ENCODE measurements around the gene COL9A3.

COL9A3 gene

DNA sequence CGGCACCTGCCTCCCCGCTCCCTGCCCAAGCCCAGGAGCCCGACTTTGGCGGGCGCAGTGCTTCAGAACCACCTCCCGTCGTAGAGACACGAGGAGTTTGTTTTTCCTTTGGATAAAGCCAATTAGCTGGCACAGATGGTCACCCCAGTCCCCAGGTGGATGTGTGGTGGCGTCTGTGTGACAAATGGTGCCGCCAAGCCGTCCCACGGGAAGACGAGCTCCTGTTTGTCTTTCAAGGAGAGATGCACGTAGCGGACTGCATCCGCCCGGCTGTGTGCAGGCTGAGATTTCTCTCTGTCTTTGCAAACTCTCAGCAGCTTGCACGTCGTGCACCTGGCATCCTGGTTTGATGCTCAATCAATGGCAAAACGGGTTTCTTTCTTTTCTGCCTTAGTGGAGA lies 36.6 kb upstream of the COL9A3 start:
- peaks cover 5% of the 10 kb centered on the region; the same call in 1 of the 2 replicates for H3K4me1 ChIP-seq (ENCODE audit: control insufficient read depth, insufficient read depth, low read length)
- H3K27ac ChIP-seq (ENCODE audit: low read depth, low read length): no peak overlapping the region
- H3K27me3 ChIP-seq (ENCODE audit: control insufficient read depth, insufficient read depth, low read length): no peaks in the 10 kb centered on the region
- H3K36me3 ChIP-seq (ENCODE audit: control insufficient read depth, insufficient read depth, low read length): no peaks in the 10 kb centered on the region
- no peak overlapping the region for H3K9ac ChIP-seq (ENCODE audit: low read depth, low read length)
- H3K4me3 ChIP-seq (ENCODE audit: low read depth, low read length): no peak overlapping the region
- H3K9me3 ChIP-seq (ENCODE audit: control insufficient read depth, insufficient read depth, low read length): no peaks in the 10 kb centered on the region

- peaks cover 5% of the 10 kb centered on the region; the same call in 1 of the 2 replicates for H3K4me1 ChIP-seq (ENCODE audit: control insufficient read depth, insufficient read depth, low read length)
These were observed 36.2 kb upstream of the COL9A3 start for GRCh38 chr20:62780696-62781095.

DNA sequence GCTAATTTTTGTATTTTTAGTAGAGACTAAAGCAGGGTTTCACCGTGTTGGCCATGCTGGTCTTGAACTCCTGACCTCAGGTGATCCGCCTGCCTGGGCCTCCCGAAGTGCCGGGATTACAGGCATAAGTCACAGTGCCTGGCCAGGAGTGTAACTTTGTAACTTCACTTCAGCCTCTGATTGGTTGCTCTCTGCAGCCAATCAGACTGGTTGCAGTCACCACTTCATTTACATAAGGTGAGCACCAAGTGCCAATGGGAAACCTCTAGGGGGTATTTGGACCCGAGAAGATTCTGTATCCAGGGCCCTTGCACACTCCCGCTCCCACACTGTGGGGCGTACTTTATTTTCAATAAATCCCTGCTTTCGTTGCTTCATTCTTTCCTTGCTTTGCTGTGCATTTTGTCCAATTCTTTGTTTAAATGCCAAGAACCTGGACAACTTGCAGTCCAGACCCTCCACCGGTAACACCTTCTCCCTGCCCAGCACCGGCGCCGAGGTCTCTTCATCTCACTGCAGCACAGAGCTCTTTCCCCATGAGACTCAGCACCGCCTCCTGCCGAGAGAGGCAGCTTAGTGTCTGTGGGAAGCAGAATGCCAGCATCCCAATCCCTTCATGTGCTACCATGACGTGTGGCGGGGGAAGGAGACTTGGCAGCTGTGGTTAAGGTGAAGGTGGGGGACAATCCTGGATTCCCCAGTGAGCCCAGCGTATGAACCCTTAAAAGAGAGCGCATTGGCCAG lies 34.5 kb upstream of the COL9A3 start:
- no peak overlapping the region for H3K27ac ChIP-seq (ENCODE audit: low read depth, low read length)
- no peaks in the 10 kb centered on the region for H3K27me3 ChIP-seq (ENCODE audit: control insufficient read depth, insufficient read depth, low read length)
- H3K36me3 ChIP-seq (ENCODE audit: control insufficient read depth, insufficient read depth, low read length): no peaks in the 10 kb centered on the region
- no peaks in the 10 kb centered on the region for H3K9me3 ChIP-seq (ENCODE audit: control insufficient read depth, insufficient read depth, low read length)
- H3K4me1 ChIP-seq (ENCODE audit: control insufficient read depth, insufficient read depth, low read length): no peaks in the 10 kb centered on the region
- no peak overlapping the region for H3K4me3 ChIP-seq (ENCODE audit: low read depth, low read length)
- H3K9ac ChIP-seq (ENCODE audit: low read depth, low read length): no peak overlapping the region

More at GRCh38 chr20:62780696-62781095, 36.2 kb upstream of the COL9A3 start:
- Histone ChIP-seq H3K36me3 (ENCODE audit: control insufficient read depth, insufficient read depth, low read length) (no peaks in the 10 kb centered on the region), H3K9me3 (ENCODE audit: control insufficient read depth, insufficient read depth, low read length) (no peaks in the 10 kb centered on the region), H3K9ac (ENCODE audit: low read depth, low read length) (no peak overlapping the region), H3K27me3 (ENCODE audit: control insufficient read depth, insufficient read depth, low read length) (no peaks in the 10 kb centered on the region), H3K4me3 (ENCODE audit: low read depth, low read length) (no peak overlapping the region), H3K27ac (ENCODE audit: low read depth, low read length) (no peak overlapping the region)

DNA sequence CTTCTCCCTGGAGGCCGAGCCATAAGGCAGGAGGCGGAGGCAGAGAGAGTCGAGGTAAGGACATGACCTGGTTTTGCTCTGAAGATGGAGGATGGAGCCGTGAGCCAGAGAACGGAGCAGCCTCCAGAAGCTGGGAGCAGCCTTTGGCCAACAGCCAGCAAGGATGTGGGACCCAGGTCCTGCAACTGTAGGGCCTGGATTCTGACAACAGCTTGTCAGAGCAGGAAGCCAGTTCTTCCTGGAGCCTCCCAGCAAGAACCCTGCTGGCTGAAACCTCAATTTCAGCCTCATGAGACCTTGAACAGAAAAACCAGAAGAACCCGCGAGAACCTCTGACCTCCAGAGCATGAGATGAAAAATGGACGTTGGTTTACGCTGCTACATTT lies 34.0 kb upstream of the COL9A3 start:
- Histone ChIP-seq H3K9ac (ENCODE audit: low read depth, low read length) (no peak overlapping the region), H3K4me1 (ENCODE audit: control insufficient read depth, insufficient read depth, low read length) (no peaks in the 10 kb centered on the region), H3K27ac (ENCODE audit: low read depth, low read length) (no peak overlapping the region), H3K27me3 (ENCODE audit: control insufficient read depth, insufficient read depth, low read length) (no peaks in the 10 kb centered on the region), H3K4me3 (ENCODE audit: low read depth, low read length) (no peak overlapping the region), H3K36me3 (ENCODE audit: control insufficient read depth, insufficient read depth, low read length) (no peaks in the 10 kb centered on the region), H3K9me3 (ENCODE audit: control insufficient read depth, insufficient read depth, low read length) (no peaks in the 10 kb centered on the region)

DNA sequence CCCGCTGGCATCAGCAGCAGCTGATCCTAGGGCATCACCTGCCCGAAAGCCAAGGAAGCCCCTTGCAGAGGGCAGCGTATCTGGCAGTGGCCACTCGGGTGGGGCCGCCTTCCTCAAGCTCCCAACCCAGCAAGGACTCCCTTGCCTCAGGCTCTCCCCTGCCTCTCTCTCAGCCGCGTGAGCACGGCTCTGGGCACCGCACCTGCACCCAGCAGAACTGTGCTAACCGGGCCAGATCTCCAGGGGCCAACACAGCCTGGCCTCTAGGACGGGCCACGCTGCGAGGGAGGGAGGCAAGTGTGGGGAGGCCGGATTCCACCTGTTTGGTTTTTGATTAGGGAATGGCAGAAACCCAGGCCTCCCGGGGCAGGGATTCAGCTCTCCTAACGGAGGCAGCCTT lies 32.4 kb upstream of the COL9A3 start:
- Histone ChIP-seq H3K27me3 (ENCODE audit: control insufficient read depth, insufficient read depth, low read length) (no peaks in the 10 kb centered on the region), H3K9me3 (ENCODE audit: control insufficient read depth, insufficient read depth, low read length) (no peaks in the 10 kb centered on the region), H3K9ac (ENCODE audit: low read depth, low read length) (no peak overlapping the region), H3K4me1 (ENCODE audit: control insufficient read depth, insufficient read depth, low read length) (no peaks in the 10 kb centered on the region), H3K27ac (ENCODE audit: low read depth, low read length) (no peak overlapping the region), H3K4me3 (ENCODE audit: low read depth, low read length) (no peak overlapping the region), H3K36me3 (ENCODE audit: control insufficient read depth, insufficient read depth, low read length) (no peaks in the 10 kb centered on the region)

GRCh38 chr20:62785393-62785792 lies 31.5 kb upstream of the COL9A3 start:
- Histone ChIP-seq H3K9me3 (ENCODE audit: control insufficient read depth, insufficient read depth, low read length) (no peaks in the 10 kb centered on the region), H3K4me3 (ENCODE audit: low read depth, low read length) (no peak overlapping the region), H3K9ac (ENCODE audit: low read depth, low read length) (no peak overlapping the region), H3K27me3 (ENCODE audit: control insufficient read depth, insufficient read depth, low read length) (no peaks in the 10 kb centered on the region), H3K36me3 (ENCODE audit: control insufficient read depth, insufficient read depth, low read length) (no peaks in the 10 kb centered on the region), H3K4me1 (ENCODE audit: control insufficient read depth, insufficient read depth, low read length) (no peaks in the 10 kb centered on the region), H3K27ac (ENCODE audit: low read depth, low read length) (no peak overlapping the region)

DNA sequence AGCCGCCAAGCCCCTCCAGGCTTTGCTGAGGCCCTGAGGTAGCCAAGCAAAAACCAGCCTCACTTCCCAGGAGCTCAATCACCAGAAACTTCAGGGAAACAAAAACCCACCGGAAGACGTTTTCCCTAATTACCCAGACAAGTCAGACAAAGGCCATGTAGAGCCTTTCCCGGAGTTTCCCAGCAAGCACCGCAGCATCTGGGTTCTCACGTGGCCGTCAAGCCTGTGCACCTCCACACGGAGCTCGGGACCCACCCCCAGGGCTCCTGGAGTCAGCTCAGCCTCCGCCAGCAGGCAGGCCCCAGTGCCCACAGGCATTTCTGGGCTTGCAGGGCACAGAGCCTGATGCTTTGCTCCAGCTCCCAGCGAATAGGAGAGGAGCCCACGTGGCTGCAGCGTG lies 30.7 kb upstream of the COL9A3 start:
- Histone ChIP-seq H3K9me3 (ENCODE audit: control insufficient read depth, insufficient read depth, low read length) (no peaks in the 10 kb centered on the region), H3K27ac (ENCODE audit: low read depth, low read length) (no peak overlapping the region), H3K9ac (ENCODE audit: low read depth, low read length) (no peak overlapping the region), H3K4me3 (ENCODE audit: low read depth, low read length) (no peak overlapping the region), H3K27me3 (ENCODE audit: control insufficient read depth, insufficient read depth, low read length) (no peaks in the 10 kb centered on the region), H3K36me3 (ENCODE audit: control insufficient read depth, insufficient read depth, low read length) (no peaks in the 10 kb centered on the region), H3K4me1 (ENCODE audit: control insufficient read depth, insufficient read depth, low read length) (no peaks in the 10 kb centered on the region)

DNA sequence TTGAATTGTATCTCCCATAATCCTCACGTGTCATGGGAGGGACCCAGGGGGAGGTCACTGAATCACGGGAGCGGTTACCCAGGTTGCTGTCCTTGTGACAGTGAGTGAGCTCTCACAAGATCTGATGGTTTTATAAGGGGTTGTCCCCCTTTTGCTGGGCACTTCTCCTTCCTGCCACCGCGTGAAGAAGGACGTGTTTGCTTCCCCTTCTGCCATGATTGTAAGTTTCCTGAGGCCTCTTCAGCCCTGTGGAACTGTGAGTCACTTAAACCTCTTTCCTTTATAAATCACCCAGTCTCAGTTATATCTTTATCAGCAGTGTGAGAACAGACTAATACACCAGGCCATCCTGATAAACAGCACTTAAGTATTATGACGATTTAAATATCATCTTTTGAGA lies 29.5 kb upstream of the COL9A3 start:
- Histone ChIP-seq H3K4me1 (ENCODE audit: control insufficient read depth, insufficient read depth, low read length) (no peaks in the 10 kb centered on the region), H3K9ac (ENCODE audit: low read depth, low read length) (no peak overlapping the region), H3K36me3 (ENCODE audit: control insufficient read depth, insufficient read depth, low read length) (no peaks in the 10 kb centered on the region), H3K4me3 (ENCODE audit: low read depth, low read length) (no peak overlapping the region), H3K9me3 (ENCODE audit: control insufficient read depth, insufficient read depth, low read length) (no peaks in the 10 kb centered on the region), H3K27ac (ENCODE audit: low read depth, low read length) (no peak overlapping the region), H3K27me3 (ENCODE audit: control insufficient read depth, insufficient read depth, low read length) (no peaks in the 10 kb centered on the region)

- H3K27me3 ChIP-seq (ENCODE audit: control insufficient read depth, insufficient read depth, low read length): no peaks in the 10 kb centered on the region
- no peak overlapping the region for H3K4me3 ChIP-seq (ENCODE audit: low read depth, low read length)
- H3K9me3 ChIP-seq (ENCODE audit: control insufficient read depth, insufficient read depth, low read length): no peaks in the 10 kb centered on the region
- H3K27ac ChIP-seq (ENCODE audit: low read depth, low read length): no peak overlapping the region
- no peak overlapping the region for H3K9ac ChIP-seq (ENCODE audit: low read depth, low read length)
- no peaks in the 10 kb centered on the region for H3K36me3 ChIP-seq (ENCODE audit: control insufficient read depth, insufficient read depth, low read length)
- no peaks in the 10 kb centered on the region for H3K4me1 ChIP-seq (ENCODE audit: control insufficient read depth, insufficient read depth, low read length)
These were observed 29.0 kb upstream of the COL9A3 start for GRCh38 chr20:62787866-62788265.

- Histone ChIP-seq H3K9me3 (ENCODE audit: control insufficient read depth, insufficient read depth, low read length) (no peaks in the 10 kb centered on the region), H3K27me3 (ENCODE audit: control insufficient read depth, insufficient read depth, low read length) (no peaks in the 10 kb centered on the region), H3K36me3 (ENCODE audit: control insufficient read depth, insufficient read depth, low read length) (no peaks in the 10 kb centered on the region), H3K4me3 (ENCODE audit: low read depth, low read length) (no peak overlapping the region), H3K27ac (ENCODE audit: low read depth, low read length) (no peak overlapping the region), H3K4me1 (ENCODE audit: control insufficient read depth, insufficient read depth, low read length) (no peaks in the 10 kb centered on the region; the same call in 1 of the 2 replicates), H3K9ac (ENCODE audit: low read depth, low read length) (no peak overlapping the region)
These were observed 28.2 kb upstream of the COL9A3 start for GRCh38 chr20:62788607-62789006.

GRCh38 chr20:62790075-62790474 lies 26.8 kb upstream of the COL9A3 start:
- Histone ChIP-seq H3K27ac (ENCODE audit: low read depth, low read length) (no peak overlapping the region), H3K27me3 (ENCODE audit: control insufficient read depth, insufficient read depth, low read length) (peaks cover 6% of the 10 kb centered on the region), H3K36me3 (ENCODE audit: control insufficient read depth, insufficient read depth, low read length) (no peaks in the 10 kb centered on the region), H3K4me1 (ENCODE audit: control insufficient read depth, insufficient read depth, low read length) (no peaks in the 10 kb centered on the region; the same call in 1 of the 2 replicates), H3K9ac (ENCODE audit: low read depth, low read length) (no peak overlapping the region), H3K9me3 (ENCODE audit: control insufficient read depth, insufficient read depth, low read length) (no peaks in the 10 kb centered on the region), H3K4me3 (ENCODE audit: low read depth, low read length) (no peak overlapping the region)
